A673 (cell line): ENCODE results near the gene FRMD6. TPM values are rescaled to one million over a fixed set of nuclear protein-coding genes. Genes with fewer than 3 reads are reported as not detected.

ENCODE experiments used
- BruUV-seq: library from RNA; stranded (reverse); fragments of 400-500 nt; replicated peaks from 2 replicates; lab custom pipeline; 2021; lab: Mats Ljungman, UMichigan
- CTCF ChIA-PET: fragments of 300-600 bp; sonication (Branson Sonifier 250); formaldehyde crosslinking; loops from one replicate; lab custom pipeline; 2022; ENCODE audit warnings: antibody characterized with exemption; lab: Charles Lee
- POLR2A ChIA-PET: fragments of 300-600 bp; sonication (Branson Sonifier 250); formaldehyde crosslinking; loops from one replicate; lab custom pipeline; 2022; ENCODE audit warnings: antibody characterized with exemption; ENCODE audit not compliant: low non-redundant PET; lab: Charles Lee
- DNase-seq: peaks from one replicate; pipeline ENCODE4 v3.0.0-alpha.2; 2015; ENCODE audit warnings: low spot score
- H3K27ac ChIP-seq: fragments of 200-600 bp; sonication (generic); 2 replicates; pipeline ENCODE4 v1.5.1; 2016; ENCODE audit warnings: mixed run types, low read depth, mild to moderate bottlenecking, mixed read lengths, antibody characterized with exemption, low read length; ENCODE audit not compliant: poor library complexity, severe bottlenecking
- H3K27me3 ChIP-seq: fragments of 200-600 bp; sonication (generic); replicated peaks from 2 replicates; pipeline ENCODE4 v1.6.1; 2017; ENCODE audit warnings: mixed run types, low read depth, mild to moderate bottlenecking, mixed read lengths, antibody characterized with exemption, low read length; ENCODE audit not compliant: insufficient read depth, poor library complexity
- H3K36me3 ChIP-seq: fragments of 200-600 bp; sonication (generic); 2 replicates; pipeline ENCODE4 v1.6.1; 2016; ENCODE audit warnings: mixed run types, mild to moderate bottlenecking, mixed read lengths, antibody characterized with exemption, low read length; ENCODE audit not compliant: insufficient read depth, poor library complexity, severe bottlenecking
- H3K4me1 ChIP-seq: fragments of 200-600 bp; sonication (generic); 2 replicates; pipeline ENCODE4 v1.6.1; 2017; ENCODE audit warnings: mixed run types, mild to moderate bottlenecking, mixed read lengths, antibody characterized with exemption, low read length; ENCODE audit not compliant: insufficient read depth, poor library complexity, severe bottlenecking
- H3K4me3 ChIP-seq: fragments of 200-600 bp; sonication (generic); 2 replicates; pipeline ENCODE4 v1.5.1; 2016; ENCODE audit warnings: low read depth, mixed run types, mild to moderate bottlenecking, mixed read lengths, low read length; ENCODE audit not compliant: poor library complexity, severe bottlenecking
- H3K9me3 ChIP-seq: fragments of 200-600 bp; sonication (generic); 2 replicates; pipeline ENCODE4 v1.6.1; 2016; ENCODE audit warnings: mixed run types, low read depth, mild to moderate bottlenecking, mixed read lengths, antibody characterized with exemption, low read length; ENCODE audit not compliant: poor library complexity, severe bottlenecking
- CTCF ChIP-seq: fragments of 300-800, 200-600 bp; sonication (generic); conservative IDR thresholded peaks from 2 replicates; pipeline ENCODE4 v1.5.1; 2017; ENCODE audit warnings: low read depth, mild to moderate bottlenecking, antibody characterized with exemption, low read length, moderate library complexity, mixed read lengths
- EZH2 ChIP-seq: fragments of 200-600 bp; sonication (generic); IDR thresholded peaks from 2 replicates; pipeline ENCODE4 v1.6.1; 2017; ENCODE audit warnings: borderline replicate concordance, low read depth, mild to moderate bottlenecking, mixed read lengths, antibody characterized with exemption, low read length; ENCODE audit not compliant: poor library complexity, severe bottlenecking
- intact Hi-C: fragments of 100-400 bp; cut with micrococcal nuclease; formaldehyde crosslinking; loops from one replicate; pipeline ENCODE4 v1.10.0; 2022; ENCODE audit not compliant: unreplicated experiment
- total RNA-seq: library from RNA; stranded (reverse); gene quantifications from 2 replicates; pipeline ENCODE4 v1.2.3, GENCODE V29; 2021

Gene FRMD6
- total RNA-seq, 1 experiment from 2014 or later: 27.6 TPM

GRCh38 chr14:51624955-51625569, 26.6 kb upstream of the FRMD6 start:
- intact Hi-C loops: no loop called here
- H3K27me3 ChIP-seq: no peaks in the 10 kb centered on the region
- TF ChIP-seq EZH2: no peak
- TF ChIP-seq CTCF: no peak
- no peaks in the 10 kb centered on the region for H3K36me3 ChIP-seq
- H3K4me1 ChIP-seq: no peaks in the 10 kb centered on the region
- POLR2A ChIA-PET: no interaction called here
- CTCF ChIA-PET: no interaction called here
- no peak overlapping the region for H3K4me3 ChIP-seq
- no peak for DNase-seq
- H3K27ac ChIP-seq: no peak overlapping the region
- no peaks in the 10 kb centered on the region for H3K9me3 ChIP-seq
- no TSS peak for BruUV-seq

GRCh38 chr14:51626185-51626584, 25.5 kb upstream of the FRMD6 start:
- BruUV-seq: no TSS peak
- TF ChIP-seq CTCF (no peak), EZH2 (no peak)
- POLR2A ChIA-PET: no interaction called here
- no peak for DNase-seq
- H3K4me1 ChIP-seq: no peaks in the 10 kb centered on the region
- CTCF ChIA-PET: no interaction called here
- no peak overlapping the region for H3K4me3 ChIP-seq
- H3K27me3 ChIP-seq: no peaks in the 10 kb centered on the region
- intact Hi-C loops: no loop called here
- no peaks in the 10 kb centered on the region for H3K9me3 ChIP-seq
- no peaks in the 10 kb centered on the region for H3K36me3 ChIP-seq
- H3K27ac ChIP-seq: no peak overlapping the region

- intact Hi-C loops: no loop called here
- POLR2A ChIA-PET: no interaction called here
Observed at GRCh38 chr14:51626788-51627187, 24.9 kb upstream of the FRMD6 start.

More at GRCh38 chr14:51626788-51627187, 24.9 kb upstream of the FRMD6 start:
- no peaks in the 10 kb centered on the region for H3K4me1 ChIP-seq
- no TSS peak for BruUV-seq
- no peaks in the 10 kb centered on the region for H3K9me3 ChIP-seq
- no peak overlapping the region for H3K27ac ChIP-seq
- no peak for DNase-seq
- TF ChIP-seq EZH2: no peak
- no peak for TF ChIP-seq CTCF
- CTCF ChIA-PET: no interaction called here
- no peak overlapping the region for H3K4me3 ChIP-seq
- H3K36me3 ChIP-seq: no peaks in the 10 kb centered on the region
- no peaks in the 10 kb centered on the region for H3K27me3 ChIP-seq
